Peyer's patch (tissue), 4 donors: ENCODE results near the gene PIK3C3. TPM values are rescaled to one million over a fixed set of nuclear protein-coding genes. Genes with fewer than 3 reads are reported as not detected.

ENCODE experiments used
- DNase-seq, 3 donors: peaks; one replicate each; pipeline ENCODE4 v3.0.0-alpha.2; 2017 to 2019
- H3K27ac ChIP-seq, 4 donors: fragments of 200-600 bp; sonication (generic); one replicate each; pipeline ENCODE4 v1.5.1; 2016 to 2019
- H3K27me3 ChIP-seq, 2 donors: fragments of 200-600 bp; sonication (generic); one replicate each; pipeline ENCODE4 v1.5.1; 2019
- H3K36me3 ChIP-seq, 3 donors: fragments of 200-600 bp; sonication (generic); one replicate each; pipeline ENCODE4 v1.5.1; 2016 to 2019
- H3K4me1 ChIP-seq, 4 donors: fragments of 200-600 bp; sonication (generic); one replicate each; pipeline ENCODE4 v1.5.1; 2016 to 2019
- H3K4me3 ChIP-seq, 4 donors: fragments of 200-600 bp; sonication (generic); 1 replicate in 3 of 4; 2 replicates in 1 of 4; pipeline ENCODE4 v1.5.1; 2016 to 2019; ENCODE audit warnings: mild to moderate bottlenecking in 1 of 4
- H3K9me3 ChIP-seq, 4 donors: fragments of 200-600 bp; sonication (generic); one replicate each; pipeline ENCODE4 v1.5.1; 2016 to 2019; ENCODE audit warnings: mild to moderate bottlenecking in 1 of 4
- POLR2A ChIP-seq, 2 donors: fragments of 450-650 bp; IDR thresholded peaks; one replicate each; pipeline ENCODE4 v1.5.1; 2017; ENCODE audit warnings: antibody characterized with exemption in 2 of 2, mild to moderate bottlenecking in 2 of 2, moderate library complexity in 2 of 2
- total RNA-seq, 4 donors: library from RNA; depleted of rRNA; stranded (reverse); fragments of >200 nt; gene quantifications; one replicate each; pipeline ENCODE4 v1.1.0, GENCODE V29; 2016
- TF ChIP-seq, protein P1 (sequence below), 6 experiments: fragments of 450-650 bp in 4 of 6; fragments of 200-600 bp in 2 of 6; sonication (generic) in 1 of 6; IDR thresholded peaks; one replicate each; pipeline ENCODE4 v1.5.1; 2017 to 2019; ENCODE audit warnings: antibody characterized with exemption in 6 of 6, mild to moderate bottlenecking in 3 of 6, moderate library complexity in 1 of 6

PIK3C3 gene
- 10 to 100 TPM; 33.3 to 59.4 (median 39.5) TPM for total RNA-seq

DNA sequence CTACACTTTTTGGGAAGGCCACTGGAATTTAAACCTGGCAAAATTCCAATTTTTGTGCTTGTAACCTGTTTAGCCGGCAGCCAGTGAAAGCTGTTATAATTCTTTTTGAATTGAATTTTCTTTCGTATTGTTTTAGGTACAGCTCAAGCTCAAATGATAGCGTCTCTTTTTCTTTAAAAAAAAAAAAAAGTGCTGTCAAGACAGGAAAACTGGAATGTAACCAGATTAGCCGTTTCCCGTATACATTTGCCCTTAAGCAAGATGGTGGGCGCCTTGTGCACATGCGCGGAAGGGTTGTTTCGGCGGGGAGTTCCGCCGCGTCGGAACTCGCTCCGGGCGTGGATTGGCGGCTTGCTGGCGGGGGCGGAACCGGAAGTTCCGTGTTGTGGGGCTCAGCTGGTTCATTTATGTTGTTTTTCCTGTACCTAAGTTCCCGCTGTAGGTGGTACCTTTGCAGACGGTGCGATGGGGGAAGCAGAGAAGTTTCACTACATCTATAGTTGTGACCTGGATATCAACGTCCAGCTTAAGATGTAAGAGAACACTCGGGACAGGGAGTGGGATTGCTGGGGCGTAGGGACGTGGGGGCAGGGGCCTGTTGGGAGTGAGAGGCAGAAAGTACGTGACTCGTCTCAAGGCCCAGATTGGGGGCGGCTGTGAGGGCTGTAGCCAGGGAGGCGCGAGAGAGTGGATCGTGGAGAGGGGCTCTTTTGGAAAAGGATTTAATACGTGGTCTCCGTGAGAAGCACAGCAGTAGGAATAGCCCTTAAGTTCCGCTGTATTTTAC is at the start of gene PIK3C3:
Gene PIK3C3, plus strand, starts transcription at position 408 of the 787 bp plus-strand sequence. Its CDS starts 58 bp downstream, at position 466.
- TF ChIP-seq POLR2A (IDR thresholded peaks at IDR 0.05) = peak in 1 of 2 donors; percentile 24
- TF ChIP-seq, protein P1, sequence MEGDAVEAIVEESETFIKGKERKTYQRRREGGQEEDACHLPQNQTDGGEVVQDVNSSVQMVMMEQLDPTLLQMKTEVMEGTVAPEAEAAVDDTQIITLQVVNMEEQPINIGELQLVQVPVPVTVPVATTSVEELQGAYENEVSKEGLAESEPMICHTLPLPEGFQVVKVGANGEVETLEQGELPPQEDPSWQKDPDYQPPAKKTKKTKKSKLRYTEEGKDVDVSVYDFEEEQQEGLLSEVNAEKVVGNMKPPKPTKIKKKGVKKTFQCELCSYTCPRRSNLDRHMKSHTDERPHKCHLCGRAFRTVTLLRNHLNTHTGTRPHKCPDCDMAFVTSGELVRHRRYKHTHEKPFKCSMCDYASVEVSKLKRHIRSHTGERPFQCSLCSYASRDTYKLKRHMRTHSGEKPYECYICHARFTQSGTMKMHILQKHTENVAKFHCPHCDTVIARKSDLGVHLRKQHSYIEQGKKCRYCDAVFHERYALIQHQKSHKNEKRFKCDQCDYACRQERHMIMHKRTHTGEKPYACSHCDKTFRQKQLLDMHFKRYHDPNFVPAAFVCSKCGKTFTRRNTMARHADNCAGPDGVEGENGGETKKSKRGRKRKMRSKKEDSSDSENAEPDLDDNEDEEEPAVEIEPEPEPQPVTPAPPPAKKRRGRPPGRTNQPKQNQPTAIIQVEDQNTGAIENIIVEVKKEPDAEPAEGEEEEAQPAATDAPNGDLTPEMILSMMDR (IDR thresholded peaks at IDR 0.05) = no peak
- H3K9me3 ChIP-seq = no peaks in the 10 kb centered on the region
- H3K27ac ChIP-seq = peak within 1 kb of the TSS; percentile 62 to 74 (median 72)
- no peaks in the 10 kb centered on the region for H3K27me3 ChIP-seq
- H3K36me3 ChIP-seq = peaks cover 0 to 11% (median 0%) of the 10 kb centered on the region in 3 donors
- H3K4me1 ChIP-seq = peaks cover 0 to 13% (median 2%) of the 10 kb centered on the region in 4 donors
- H3K4me3 ChIP-seq = peak within 1 kb of the TSS; percentile 65 to 92 (median 84)
- peak; percentile 91 to 98 (median 98) for DNase-seq

DNA sequence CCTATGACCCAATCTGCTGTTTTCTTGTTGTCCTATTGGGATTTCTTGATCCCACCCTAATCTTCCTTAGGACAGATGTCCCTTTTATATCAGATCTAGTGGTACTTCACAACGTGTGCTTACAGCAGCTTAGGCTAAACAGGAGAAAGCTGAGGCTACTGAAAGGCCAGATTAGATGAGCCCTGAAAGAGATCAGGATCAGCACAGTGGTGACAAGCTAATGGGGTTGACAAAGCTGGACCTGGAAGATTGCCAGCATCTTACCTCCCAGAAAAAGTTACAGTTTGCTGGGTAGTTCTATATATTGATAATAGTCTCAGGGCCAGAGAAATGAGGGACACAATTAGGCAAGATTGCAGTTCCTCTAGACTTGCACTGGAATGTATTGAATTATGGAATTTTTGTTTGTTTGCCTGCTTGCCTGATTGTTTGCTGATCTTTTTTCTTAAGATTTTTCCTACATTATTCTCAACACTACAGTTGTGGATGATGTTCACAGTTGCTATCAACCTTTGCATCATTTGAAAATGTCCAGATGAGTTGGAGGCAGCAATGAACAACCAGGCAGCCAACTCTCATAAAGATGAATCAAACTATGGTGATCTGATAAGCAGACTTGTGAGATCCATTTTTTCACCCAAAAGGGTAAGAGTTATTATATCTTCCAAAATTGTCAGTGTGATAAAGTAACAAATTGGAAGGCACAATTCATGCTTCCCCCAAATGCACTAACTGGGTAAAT is 49.1 kb upstream of the PIK3C3 start:
- DNase-seq = no peak
- TF ChIP-seq, protein P1 (IDR thresholded peaks at IDR 0.05) = no peak
- no peak for TF ChIP-seq POLR2A (IDR thresholded peaks at IDR 0.05)
- Histone ChIP-seq H3K27ac (no peak overlapping the region), H3K4me1 (no peaks in the 10 kb centered on the region), H3K36me3 (no peaks in the 10 kb centered on the region), H3K9me3 (no peaks in the 10 kb centered on the region), H3K27me3 (no peaks in the 10 kb centered on the region), H3K4me3 (no peak overlapping the region)

DNA sequence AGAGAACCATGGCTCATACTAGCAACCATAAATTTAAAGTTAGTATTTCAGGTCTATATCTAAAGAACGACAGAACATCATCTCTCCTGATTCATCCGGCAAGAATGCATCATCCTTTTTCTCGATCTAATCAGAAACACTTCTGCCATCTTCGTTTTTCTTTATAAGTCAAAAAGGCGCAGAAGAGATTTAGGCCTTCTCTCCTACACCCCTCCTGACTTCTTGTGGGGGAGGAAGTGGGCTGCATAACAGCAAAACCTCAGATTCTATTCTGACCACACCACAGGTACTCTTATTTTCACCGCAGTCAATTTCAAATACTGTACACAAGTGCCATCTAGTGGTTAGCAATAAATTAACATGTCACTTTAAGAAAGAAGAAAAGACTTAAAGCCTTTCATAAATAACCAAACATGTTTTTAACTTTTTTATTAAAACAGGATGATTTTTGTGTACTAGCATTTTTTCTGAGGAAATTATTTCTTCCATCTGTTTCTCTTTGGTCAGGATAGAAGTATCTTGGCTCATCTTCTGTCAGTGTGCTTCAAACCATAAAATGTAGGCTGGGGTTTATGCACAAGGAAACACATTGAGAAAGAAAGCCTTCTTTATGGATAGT is 48.4 kb upstream of the PIK3C3 start:
- Histone ChIP-seq H3K4me3 (no peak overlapping the region), H3K27ac (no peak overlapping the region), H3K36me3 (no peaks in the 10 kb centered on the region), H3K9me3 (no peaks in the 10 kb centered on the region), H3K27me3 (no peaks in the 10 kb centered on the region), H3K4me1 (no peaks in the 10 kb centered on the region)
- TF ChIP-seq POLR2A (IDR thresholded peaks at IDR 0.05) = no peak
- TF ChIP-seq, protein P1 (IDR thresholded peaks at IDR 0.05) = peak in 5 of 6 experiments; percentile 56 to 75 (median 68)
- DNase-seq = no peak

DNA sequence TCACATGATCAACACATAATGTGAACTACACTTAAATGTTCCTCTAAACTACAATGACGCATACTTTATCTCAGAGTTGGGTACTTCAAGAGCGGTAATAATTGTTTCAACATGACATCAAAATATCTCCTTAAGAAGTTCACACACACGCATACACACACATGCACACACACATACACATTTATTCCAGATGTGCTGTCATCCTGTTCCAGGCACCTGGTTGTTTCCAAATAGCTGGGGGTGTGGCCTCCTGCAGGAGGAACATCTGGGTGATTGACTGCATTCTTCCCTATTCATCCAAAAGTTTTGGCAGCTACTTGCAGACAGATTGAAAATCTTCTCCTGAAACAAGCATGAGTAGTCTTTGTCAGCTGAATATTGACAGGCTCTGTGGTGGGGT is 37.9 kb upstream of the PIK3C3 start:
- no peak overlapping the region for H3K27ac ChIP-seq
- no peaks in the 10 kb centered on the region for H3K9me3 ChIP-seq
- H3K4me3 ChIP-seq = no peak overlapping the region
- no peaks in the 10 kb centered on the region for H3K36me3 ChIP-seq
- no peak for DNase-seq
- no peak for TF ChIP-seq POLR2A (IDR thresholded peaks at IDR 0.05)
- TF ChIP-seq, protein P1 (IDR thresholded peaks at IDR 0.05) = no peak
- H3K4me1 ChIP-seq = no peaks in the 10 kb centered on the region
- H3K27me3 ChIP-seq = no peaks in the 10 kb centered on the region

DNA sequence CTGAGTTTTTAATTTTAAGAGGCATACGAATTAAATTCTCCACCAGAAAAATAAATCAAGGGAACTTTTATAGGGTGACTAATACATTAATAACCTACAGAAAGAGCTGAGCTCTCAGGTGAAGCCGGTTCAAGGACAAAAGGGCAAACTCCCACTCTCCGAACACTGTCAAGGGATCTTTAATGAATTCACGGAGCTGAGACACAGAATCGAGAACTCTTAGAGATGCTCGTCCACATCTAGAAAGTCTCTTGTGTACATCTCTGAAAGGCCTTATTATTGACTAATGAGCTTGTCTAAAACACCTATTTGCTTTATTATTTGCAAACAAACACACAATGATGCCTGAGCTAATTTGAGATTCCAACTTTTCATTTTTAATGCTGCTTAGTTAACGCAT is 33.3 kb upstream of the PIK3C3 start:
- Histone ChIP-seq H3K4me3 (no peak overlapping the region), H3K27ac (no peak overlapping the region), H3K4me1 (no peaks in the 10 kb centered on the region), H3K36me3 (no peaks in the 10 kb centered on the region), H3K27me3 (no peaks in the 10 kb centered on the region), H3K9me3 (no peaks in the 10 kb centered on the region)
- DNase-seq = no peak
- TF ChIP-seq, protein P1 (IDR thresholded peaks at IDR 0.05) = no peak
- TF ChIP-seq POLR2A (IDR thresholded peaks at IDR 0.05) = no peak
